Nephron progenitor cell (in vitro differentiated cells): ENCODE measurements around the gene ANKRD2.

Experiments used
- DNase-seq: peaks from one replicate; pipeline ENCODE4 v3.0.0; 2021
- H3K27ac Mint-ChIP-seq: 2 replicates; pipeline ENCODE4 v1.8.0; 2021; ENCODE audit warnings: mild to moderate bottlenecking, moderate library complexity, mixed read lengths
- H3K27me3 Mint-ChIP-seq: 2 replicates; pipeline ENCODE4 v1.8.0; 2021; ENCODE audit warnings: mild to moderate bottlenecking, low read depth, mixed read lengths; ENCODE audit not compliant: poor library complexity
- H3K36me3 Mint-ChIP-seq: 2 replicates; pipeline ENCODE4 v1.8.0; 2021; ENCODE audit warnings: low read depth, mixed read lengths
- H3K4me1 Mint-ChIP-seq: 2 replicates; pipeline ENCODE4 v1.8.0; 2021; ENCODE audit warnings: mixed read lengths
- H3K4me3 Mint-ChIP-seq: 2 replicates; pipeline ENCODE4 v1.8.0; 2021; ENCODE audit warnings: mild to moderate bottlenecking, moderate library complexity, mixed read lengths
- H3K9me3 Mint-ChIP-seq: 2 replicates; pipeline ENCODE4 v1.8.0; 2021; ENCODE audit warnings: mild to moderate bottlenecking, moderate library complexity, mixed read lengths
- CTCF ChIP-seq: fragments of 200-600 bp; sonication (generic); IDR thresholded peaks from 2 replicates; pipeline ENCODE4 v1.5.0; 2021; ENCODE audit warnings: antibody characterized with exemption

Gene ANKRD2

GRCh38 chr10:97543025-97543546, 29.5 kb upstream of the ANKRD2 start:
- Mint-ChIP-seq H3K4me1 (peaks cover 90% of the 10 kb centered on the region), H3K27me3 (peaks cover 5% of the 10 kb centered on the region), H3K36me3 (no peaks in the 10 kb centered on the region), H3K9me3 (no peaks in the 10 kb centered on the region), H3K27ac (peak overlapping the region; percentile 56), H3K4me3 (peak overlapping the region; percentile 54)
- no peak for DNase-seq
- TF ChIP-seq CTCF, result no peak

GRCh38 chr10:97546456-97547270, 25.9 kb upstream of the ANKRD2 start:
- no peak for TF ChIP-seq CTCF
- Mint-ChIP-seq H3K27me3 (peaks cover 5% of the 10 kb centered on the region), H3K4me1 (peaks cover 95% of the 10 kb centered on the region), H3K36me3 (no peaks in the 10 kb centered on the region), H3K4me3 (peak overlapping the region; percentile 11), H3K27ac (peak overlapping the region; percentile 93), H3K9me3 (no peaks in the 10 kb centered on the region)
- no peak for DNase-seq

- Mint-ChIP-seq H3K27me3 (peaks cover 5% of the 10 kb centered on the region), H3K27ac (peak overlapping the region; percentile 93), H3K9me3 (no peaks in the 10 kb centered on the region), H3K36me3 (no peaks in the 10 kb centered on the region), H3K4me3 (no peak overlapping the region), H3K4me1 (peaks cover 91% of the 10 kb centered on the region)
- TF ChIP-seq CTCF, result no peak
- no peak for DNase-seq
These were observed 25.3 kb upstream of the ANKRD2 start for GRCh38 chr10:97547271-97547600.

- Mint-ChIP-seq H3K4me1 (peaks cover 84% of the 10 kb centered on the region), H3K36me3 (no peaks in the 10 kb centered on the region), H3K9me3 (no peaks in the 10 kb centered on the region), H3K27me3 (peaks cover 5% of the 10 kb centered on the region), H3K4me3 (no peak overlapping the region), H3K27ac (peak overlapping the region; percentile 91)
- no peak for TF ChIP-seq CTCF
- DNase-seq, result no peak
These were observed 24.6 kb upstream of the ANKRD2 start for GRCh38 chr10:97547962-97548361.

GRCh38 chr10:97548828-97549455, 23.6 kb upstream of the ANKRD2 start:
- Mint-ChIP-seq H3K27me3 (peaks cover 9% of the 10 kb centered on the region), H3K27ac (peak overlapping the region; percentile 63), H3K9me3 (no peaks in the 10 kb centered on the region), H3K36me3 (no peaks in the 10 kb centered on the region), H3K4me3 (peak overlapping the region; percentile 23), H3K4me1 (peaks cover 82% of the 10 kb centered on the region)
- no peak for TF ChIP-seq CTCF
- DNase-seq, result no peak
